A673 (cell line): ENCODE data around the gene ATRX. TPM values are rescaled to one million over a fixed set of nuclear protein-coding genes. Genes with fewer than 3 reads are reported as not detected.
"Not testable (repeated sequence)": the region's sequence is repeated elsewhere in the genome, so short reads cannot be mapped to it uniquely, and the experiment has no call there.

ENCODE experiments used
- BruUV-seq: library from RNA; stranded (reverse); fragments of 400-500 nt; replicated peaks from 2 replicates; lab custom pipeline; 2021; lab: Mats Ljungman, UMichigan
- CTCF ChIA-PET: fragments of 300-600 bp; sonication (Branson Sonifier 250); formaldehyde crosslinking; loops from one replicate; lab custom pipeline; 2022; ENCODE audit warnings: antibody characterized with exemption; lab: Charles Lee
- POLR2A ChIA-PET: fragments of 300-600 bp; sonication (Branson Sonifier 250); formaldehyde crosslinking; loops from one replicate; lab custom pipeline; 2022; ENCODE audit warnings: antibody characterized with exemption; ENCODE audit not compliant: low non-redundant PET; lab: Charles Lee
- DNase-seq: peaks from one replicate; pipeline ENCODE4 v3.0.0-alpha.2; 2015; ENCODE audit warnings: low spot score
- H3K27ac ChIP-seq: fragments of 200-600 bp; sonication (generic); 2 replicates; pipeline ENCODE4 v1.5.1; 2016; ENCODE audit warnings: mixed run types, low read depth, mild to moderate bottlenecking, mixed read lengths, antibody characterized with exemption, low read length; ENCODE audit not compliant: poor library complexity, severe bottlenecking
- H3K27me3 ChIP-seq: fragments of 200-600 bp; sonication (generic); replicated peaks from 2 replicates; pipeline ENCODE4 v1.6.1; 2017; ENCODE audit warnings: mixed run types, low read depth, mild to moderate bottlenecking, mixed read lengths, antibody characterized with exemption, low read length; ENCODE audit not compliant: insufficient read depth, poor library complexity
- H3K36me3 ChIP-seq: fragments of 200-600 bp; sonication (generic); 2 replicates; pipeline ENCODE4 v1.6.1; 2016; ENCODE audit warnings: mixed run types, mild to moderate bottlenecking, mixed read lengths, antibody characterized with exemption, low read length; ENCODE audit not compliant: insufficient read depth, poor library complexity, severe bottlenecking
- H3K4me1 ChIP-seq: fragments of 200-600 bp; sonication (generic); 2 replicates; pipeline ENCODE4 v1.6.1; 2017; ENCODE audit warnings: mixed run types, mild to moderate bottlenecking, mixed read lengths, antibody characterized with exemption, low read length; ENCODE audit not compliant: insufficient read depth, poor library complexity, severe bottlenecking
- H3K4me3 ChIP-seq: fragments of 200-600 bp; sonication (generic); 2 replicates; pipeline ENCODE4 v1.5.1; 2016; ENCODE audit warnings: low read depth, mixed run types, mild to moderate bottlenecking, mixed read lengths, low read length; ENCODE audit not compliant: poor library complexity, severe bottlenecking
- H3K9me3 ChIP-seq: fragments of 200-600 bp; sonication (generic); 2 replicates; pipeline ENCODE4 v1.6.1; 2016; ENCODE audit warnings: mixed run types, low read depth, mild to moderate bottlenecking, mixed read lengths, antibody characterized with exemption, low read length; ENCODE audit not compliant: poor library complexity, severe bottlenecking
- EZH2 ChIP-seq: fragments of 200-600 bp; sonication (generic); IDR thresholded peaks from 2 replicates; pipeline ENCODE4 v1.6.1; 2017; ENCODE audit warnings: borderline replicate concordance, low read depth, mild to moderate bottlenecking, mixed read lengths, antibody characterized with exemption, low read length; ENCODE audit not compliant: poor library complexity, severe bottlenecking
- intact Hi-C: fragments of 100-400 bp; cut with micrococcal nuclease; formaldehyde crosslinking; loops from one replicate; pipeline ENCODE4 v1.10.0; 2022; ENCODE audit not compliant: unreplicated experiment
- total RNA-seq: library from RNA; stranded (reverse); gene quantifications from 2 replicates; pipeline ENCODE4 v1.2.3, GENCODE V29; 2021
- TF ChIP-seq, protein P1 (sequence below): fragments of 300-800, 200-600 bp; sonication (generic); conservative IDR thresholded peaks from 2 replicates; pipeline ENCODE4 v1.5.1; 2017; ENCODE audit warnings: low read depth, mild to moderate bottlenecking, antibody characterized with exemption, low read length, moderate library complexity, mixed read lengths

ATRX gene
- total RNA-seq, 1 experiment from 2014 or later: 101 TPM

DNA sequence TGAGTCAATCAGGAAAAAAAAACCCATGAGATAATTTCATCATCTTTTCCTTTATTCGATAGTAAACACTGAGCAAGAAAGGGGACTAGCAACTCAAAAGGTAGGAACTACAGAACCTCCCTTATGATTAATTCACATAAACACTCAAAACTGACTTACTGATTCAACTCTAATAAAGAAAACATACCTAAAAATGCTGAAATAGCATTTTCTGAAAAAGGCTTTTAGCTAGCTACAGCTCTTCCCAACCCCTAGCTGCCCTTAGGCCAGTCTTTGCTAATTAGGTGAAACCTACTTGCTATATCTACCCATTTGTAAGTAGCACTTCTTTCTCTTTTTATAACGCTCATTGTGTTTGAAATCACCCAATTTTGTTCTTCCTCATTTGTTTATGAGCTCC is 150.6 kb downstream of the ATRX start:
- Histone ChIP-seq H3K9me3 (no peaks in the 10 kb centered on the region), H3K36me3 (peaks cover 31% of the 10 kb centered on the region), H3K4me3 (no peak overlapping the region), H3K27ac (no peak overlapping the region), H3K27me3 (no peaks in the 10 kb centered on the region), H3K4me1 (no peaks in the 10 kb centered on the region)
- intact Hi-C loops: no loop called here
- ChIA-PET POLR2A (no interaction called here), CTCF (no interaction called here)
- TF ChIP-seq EZH2: no peak
- no peak for DNase-seq
- no TSS peak for BruUV-seq

DNA sequence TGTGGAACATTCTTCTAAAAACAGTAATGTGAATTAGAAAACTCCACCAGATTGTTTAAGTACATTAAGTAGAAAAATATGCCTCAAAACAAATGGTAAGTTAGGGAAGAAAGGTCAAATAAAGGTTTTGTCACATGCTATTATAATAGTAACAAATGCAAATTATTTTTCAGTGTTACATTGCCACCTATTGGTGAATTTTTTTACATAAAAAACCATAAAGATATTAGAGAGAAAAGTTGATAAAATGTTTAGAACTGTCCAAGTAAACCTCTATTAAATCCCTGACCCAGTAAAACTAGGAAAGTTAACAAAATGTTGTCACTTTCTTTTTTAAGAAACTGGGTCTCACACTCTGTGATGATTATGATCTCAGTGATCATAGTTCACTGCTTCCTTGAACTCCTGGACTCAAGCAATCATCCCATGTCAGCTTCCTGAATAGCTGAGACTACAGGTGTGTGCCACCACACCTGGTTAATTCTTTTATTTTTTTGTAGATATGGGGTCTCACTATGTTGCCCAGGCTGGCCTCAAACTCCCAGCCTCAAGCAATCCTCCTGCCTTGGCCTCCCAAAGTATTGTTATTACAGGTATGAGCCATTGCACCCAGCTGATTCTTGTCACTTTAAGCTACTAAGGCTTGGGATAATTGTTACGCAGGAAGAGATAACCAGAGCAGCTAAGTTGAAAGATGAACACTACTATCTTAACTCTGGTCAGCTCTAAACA is 157.6 kb downstream of the ATRX start:
- peak; percentile 26 for DNase-seq
- peaks cover 15% of the 10 kb centered on the region for H3K36me3 ChIP-seq
- ChIA-PET POLR2A (no interaction called here), CTCF (no interaction called here)
- H3K27me3 ChIP-seq: no peaks in the 10 kb centered on the region
- H3K9me3 ChIP-seq: no peaks in the 10 kb centered on the region
- H3K4me1 ChIP-seq: no peaks in the 10 kb centered on the region
- H3K4me3 ChIP-seq: no peak overlapping the region
- H3K27ac ChIP-seq: no peak overlapping the region
- TF ChIP-seq EZH2: no peak
- TF ChIP-seq, protein P1, sequence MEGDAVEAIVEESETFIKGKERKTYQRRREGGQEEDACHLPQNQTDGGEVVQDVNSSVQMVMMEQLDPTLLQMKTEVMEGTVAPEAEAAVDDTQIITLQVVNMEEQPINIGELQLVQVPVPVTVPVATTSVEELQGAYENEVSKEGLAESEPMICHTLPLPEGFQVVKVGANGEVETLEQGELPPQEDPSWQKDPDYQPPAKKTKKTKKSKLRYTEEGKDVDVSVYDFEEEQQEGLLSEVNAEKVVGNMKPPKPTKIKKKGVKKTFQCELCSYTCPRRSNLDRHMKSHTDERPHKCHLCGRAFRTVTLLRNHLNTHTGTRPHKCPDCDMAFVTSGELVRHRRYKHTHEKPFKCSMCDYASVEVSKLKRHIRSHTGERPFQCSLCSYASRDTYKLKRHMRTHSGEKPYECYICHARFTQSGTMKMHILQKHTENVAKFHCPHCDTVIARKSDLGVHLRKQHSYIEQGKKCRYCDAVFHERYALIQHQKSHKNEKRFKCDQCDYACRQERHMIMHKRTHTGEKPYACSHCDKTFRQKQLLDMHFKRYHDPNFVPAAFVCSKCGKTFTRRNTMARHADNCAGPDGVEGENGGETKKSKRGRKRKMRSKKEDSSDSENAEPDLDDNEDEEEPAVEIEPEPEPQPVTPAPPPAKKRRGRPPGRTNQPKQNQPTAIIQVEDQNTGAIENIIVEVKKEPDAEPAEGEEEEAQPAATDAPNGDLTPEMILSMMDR: peak; percentile 38
- no TSS peak for BruUV-seq
- intact Hi-C loops: no loop called here

DNA sequence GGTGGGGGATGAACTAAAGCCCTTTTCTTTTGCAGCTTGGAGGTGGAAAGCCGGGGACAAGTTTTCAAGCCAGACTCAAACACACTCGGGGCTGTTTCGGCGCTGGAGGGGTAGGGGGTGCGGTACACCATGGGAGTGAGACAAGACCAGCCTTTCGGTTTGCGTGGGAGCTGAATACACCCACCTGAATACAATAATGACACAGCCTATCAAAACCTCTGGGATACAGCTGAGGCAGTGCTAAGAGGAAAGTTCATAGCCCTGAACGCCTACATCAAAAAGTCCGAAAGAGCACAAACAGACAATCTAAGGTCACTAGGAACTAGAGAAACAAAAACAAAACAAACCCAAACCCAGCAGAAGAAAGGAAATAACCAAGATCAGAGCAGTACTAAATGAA is 163.3 kb downstream of the ATRX start:
- Histone ChIP-seq H3K27ac (no peak overlapping the region), H3K27me3 (no peaks in the 10 kb centered on the region), H3K9me3 (no peaks in the 10 kb centered on the region), H3K4me3 (no peak overlapping the region), H3K36me3 (no peaks in the 10 kb centered on the region), H3K4me1 (no peaks in the 10 kb centered on the region)
- no peak for DNase-seq
- intact Hi-C loops: no loop called here
- POLR2A ChIA-PET: no interaction called here
- CTCF ChIA-PET: no interaction called here
- TF ChIP-seq, protein P1: no peak
- TF ChIP-seq EZH2: no peak
- BruUV-seq: no TSS peak

DNA sequence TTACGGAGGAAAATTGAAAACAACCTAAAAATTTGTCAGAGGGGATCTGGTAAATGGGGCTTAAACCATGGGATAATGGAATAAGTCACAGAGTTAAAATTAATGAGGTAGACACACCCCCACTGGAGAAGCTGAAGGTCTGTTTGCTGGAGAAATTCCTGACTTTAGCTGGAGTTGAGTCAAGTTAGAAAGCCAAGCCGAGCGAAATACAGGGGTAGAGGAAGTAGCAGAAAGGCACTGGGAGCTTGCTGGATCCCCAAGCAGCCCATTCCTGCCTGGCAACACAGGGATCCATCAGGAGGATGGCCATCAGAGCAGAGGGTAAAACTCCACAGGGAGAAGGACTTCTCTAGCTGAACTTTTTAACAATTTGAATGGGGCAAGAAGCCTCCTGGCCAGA is 163.8 kb downstream of the ATRX start:
- POLR2A ChIA-PET: no interaction called here
- CTCF ChIA-PET: no interaction called here
- intact Hi-C loops: no loop called here

DNA sequence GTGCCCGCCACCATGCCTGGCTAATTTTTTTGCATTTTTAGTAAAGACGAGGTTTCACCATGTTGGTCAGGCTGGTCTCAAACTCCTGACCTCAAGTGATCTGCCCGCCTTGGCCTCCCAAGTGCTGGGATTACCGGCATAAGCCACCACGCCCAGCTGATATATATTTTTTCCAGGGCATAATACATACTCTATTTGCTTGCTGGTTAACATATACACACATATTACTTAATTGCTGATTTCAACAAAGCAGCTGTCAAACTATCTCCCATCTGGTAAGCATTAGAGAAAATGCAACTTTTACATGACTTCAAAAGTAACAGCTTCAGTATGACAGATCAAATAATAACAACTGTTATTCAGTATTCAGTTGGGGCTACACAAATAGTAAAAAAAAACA is 164.6 kb downstream of the ATRX start:
- DNase-seq, H3K27me3 ChIP-seq, H3K4me3 ChIP-seq, H3K36me3 ChIP-seq, H3K27ac ChIP-seq, H3K9me3 ChIP-seq, CTCF ChIA-PET, intact Hi-C loops, H3K4me1 ChIP-seq, BruUV-seq, POLR2A ChIA-PET: not testable (repeated sequence)

More for the DNA sequence above, 163.8 kb downstream of the ATRX start:
- H3K9me3 ChIP-seq: no peaks in the 10 kb centered on the region
- TF ChIP-seq, protein P1: no peak
- TF ChIP-seq EZH2: no peak
- H3K27me3 ChIP-seq: no peaks in the 10 kb centered on the region
- no peak overlapping the region for H3K27ac ChIP-seq
- no peak overlapping the region for H3K4me3 ChIP-seq
- no TSS peak for BruUV-seq
- no peak for DNase-seq
- no peaks in the 10 kb centered on the region for H3K36me3 ChIP-seq
- no peaks in the 10 kb centered on the region for H3K4me1 ChIP-seq
